Osteocyte (in vitro differentiated cells): ENCODE results near the gene INAVA. TPM values are rescaled to one million over a fixed set of nuclear protein-coding genes. Genes with fewer than 3 reads are reported as not detected.
"Not testable (repeated sequence)": the region's sequence is repeated elsewhere in the genome, so short reads cannot be mapped to it uniquely, and the experiment has no call there.

ENCODE experiments used
- DNase-seq: peaks from one replicate; pipeline ENCODE4 v3.0.0; 2021; ENCODE audit warnings: mixed read lengths; ENCODE audit not compliant: unreplicated experiment; ENCODE audit errors: extremely low spot score
- H3K27ac Mint-ChIP-seq: one replicate; pipeline ENCODE4 v1.8.0; 2021; ENCODE audit warnings: mild to moderate bottlenecking, mixed read lengths; ENCODE audit not compliant: unreplicated experiment
- H3K27me3 Mint-ChIP-seq: one replicate; pipeline ENCODE4 v1.8.0; 2021; ENCODE audit warnings: mixed read lengths; ENCODE audit not compliant: unreplicated experiment
- H3K36me3 Mint-ChIP-seq: one replicate; pipeline ENCODE4 v1.8.0; 2021; ENCODE audit warnings: mixed read lengths; ENCODE audit not compliant: unreplicated experiment
- H3K4me1 Mint-ChIP-seq: one replicate; pipeline ENCODE4 v1.8.0; 2021; ENCODE audit warnings: mixed read lengths; ENCODE audit not compliant: unreplicated experiment
- H3K4me3 Mint-ChIP-seq: one replicate; pipeline ENCODE4 v1.8.0; 2021; ENCODE audit warnings: mild to moderate bottlenecking, moderate library complexity, mixed read lengths; ENCODE audit not compliant: unreplicated experiment
- H3K9me3 Mint-ChIP-seq: one replicate; pipeline ENCODE4 v1.8.0; 2021; ENCODE audit warnings: mixed read lengths; ENCODE audit not compliant: unreplicated experiment
- total RNA-seq: library from RNA; stranded (reverse); gene quantifications from 2 replicates; pipeline ENCODE4 v1.2.1, GENCODE V29; 2021
- TF ChIP-seq, protein P1 (sequence below): fragments of 200-600 bp; sonication (generic); IDR thresholded peaks from 2 replicates; pipeline ENCODE4 v1.5.0; 2021; ENCODE audit warnings: antibody characterized with exemption, mild to moderate bottlenecking, moderate library complexity

Gene INAVA
- total RNA-seq, 1 donor from 2014 or later: 2.0 TPM

DNA sequence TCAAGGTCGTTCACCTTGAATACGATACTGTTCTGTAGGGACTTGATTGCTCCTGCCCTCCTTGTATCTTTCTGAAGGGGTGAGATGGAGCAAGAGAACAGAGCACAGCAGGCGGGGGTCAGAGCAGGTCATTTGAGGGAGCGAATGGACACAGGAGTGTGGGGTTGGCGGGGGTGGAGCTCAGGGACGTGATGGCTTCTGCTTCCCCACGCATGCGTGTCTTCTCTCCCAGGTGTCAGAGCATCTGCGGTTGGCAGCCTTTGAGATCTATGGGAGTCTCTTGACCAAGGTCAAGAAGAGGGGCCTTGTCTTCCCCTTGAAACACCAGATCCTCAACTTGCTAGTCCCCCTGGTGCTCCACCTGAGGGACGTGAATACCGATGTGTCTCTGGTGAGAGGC is 63.9 kb downstream of the INAVA start:
- H3K9me3 Mint-ChIP-seq: no peaks in the 10 kb centered on the region
- H3K27ac Mint-ChIP-seq: no peak overlapping the region
- no peaks in the 10 kb centered on the region for H3K4me1 Mint-ChIP-seq
- H3K4me3 Mint-ChIP-seq: no peak overlapping the region
- peaks cover 18% of the 10 kb centered on the region for H3K27me3 Mint-ChIP-seq
- TF ChIP-seq, protein P1, sequence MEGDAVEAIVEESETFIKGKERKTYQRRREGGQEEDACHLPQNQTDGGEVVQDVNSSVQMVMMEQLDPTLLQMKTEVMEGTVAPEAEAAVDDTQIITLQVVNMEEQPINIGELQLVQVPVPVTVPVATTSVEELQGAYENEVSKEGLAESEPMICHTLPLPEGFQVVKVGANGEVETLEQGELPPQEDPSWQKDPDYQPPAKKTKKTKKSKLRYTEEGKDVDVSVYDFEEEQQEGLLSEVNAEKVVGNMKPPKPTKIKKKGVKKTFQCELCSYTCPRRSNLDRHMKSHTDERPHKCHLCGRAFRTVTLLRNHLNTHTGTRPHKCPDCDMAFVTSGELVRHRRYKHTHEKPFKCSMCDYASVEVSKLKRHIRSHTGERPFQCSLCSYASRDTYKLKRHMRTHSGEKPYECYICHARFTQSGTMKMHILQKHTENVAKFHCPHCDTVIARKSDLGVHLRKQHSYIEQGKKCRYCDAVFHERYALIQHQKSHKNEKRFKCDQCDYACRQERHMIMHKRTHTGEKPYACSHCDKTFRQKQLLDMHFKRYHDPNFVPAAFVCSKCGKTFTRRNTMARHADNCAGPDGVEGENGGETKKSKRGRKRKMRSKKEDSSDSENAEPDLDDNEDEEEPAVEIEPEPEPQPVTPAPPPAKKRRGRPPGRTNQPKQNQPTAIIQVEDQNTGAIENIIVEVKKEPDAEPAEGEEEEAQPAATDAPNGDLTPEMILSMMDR: no peak
- H3K36me3 Mint-ChIP-seq: no peaks in the 10 kb centered on the region
- DNase-seq: no peak

DNA sequence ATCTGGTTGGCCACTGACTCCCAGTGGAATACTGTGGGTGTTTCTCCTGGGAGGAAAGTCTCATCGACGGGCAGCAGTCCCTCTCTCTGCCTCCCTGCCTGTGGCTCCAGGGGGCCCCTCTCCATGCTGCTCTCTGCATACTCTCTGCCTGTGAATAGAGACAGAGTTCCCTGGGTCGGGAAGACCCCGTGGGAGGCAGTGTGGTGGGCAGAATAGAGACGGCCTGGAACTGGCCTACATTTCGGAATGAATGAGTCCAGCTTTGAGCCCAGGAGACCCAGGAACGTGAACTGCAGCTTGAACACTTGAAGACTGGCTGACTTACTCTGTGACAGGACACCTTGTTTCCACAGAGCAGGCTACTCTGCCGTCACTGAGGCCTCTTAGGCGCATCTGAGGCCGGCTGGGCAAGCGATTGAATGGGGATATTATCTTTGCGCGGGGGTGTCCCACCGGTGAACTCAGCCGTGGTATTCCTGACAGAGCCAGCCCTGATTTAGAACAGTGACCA is 64.8 kb downstream of the INAVA start:
- no peaks in the 10 kb centered on the region for H3K4me1 Mint-ChIP-seq
- H3K9me3 Mint-ChIP-seq: no peaks in the 10 kb centered on the region
- H3K4me3 Mint-ChIP-seq: no peak overlapping the region
- H3K27ac Mint-ChIP-seq: no peak overlapping the region
- H3K36me3 Mint-ChIP-seq: no peaks in the 10 kb centered on the region
- peaks cover 13% of the 10 kb centered on the region for H3K27me3 Mint-ChIP-seq
- no peak for DNase-seq
- TF ChIP-seq, protein P1: no peak

DNA sequence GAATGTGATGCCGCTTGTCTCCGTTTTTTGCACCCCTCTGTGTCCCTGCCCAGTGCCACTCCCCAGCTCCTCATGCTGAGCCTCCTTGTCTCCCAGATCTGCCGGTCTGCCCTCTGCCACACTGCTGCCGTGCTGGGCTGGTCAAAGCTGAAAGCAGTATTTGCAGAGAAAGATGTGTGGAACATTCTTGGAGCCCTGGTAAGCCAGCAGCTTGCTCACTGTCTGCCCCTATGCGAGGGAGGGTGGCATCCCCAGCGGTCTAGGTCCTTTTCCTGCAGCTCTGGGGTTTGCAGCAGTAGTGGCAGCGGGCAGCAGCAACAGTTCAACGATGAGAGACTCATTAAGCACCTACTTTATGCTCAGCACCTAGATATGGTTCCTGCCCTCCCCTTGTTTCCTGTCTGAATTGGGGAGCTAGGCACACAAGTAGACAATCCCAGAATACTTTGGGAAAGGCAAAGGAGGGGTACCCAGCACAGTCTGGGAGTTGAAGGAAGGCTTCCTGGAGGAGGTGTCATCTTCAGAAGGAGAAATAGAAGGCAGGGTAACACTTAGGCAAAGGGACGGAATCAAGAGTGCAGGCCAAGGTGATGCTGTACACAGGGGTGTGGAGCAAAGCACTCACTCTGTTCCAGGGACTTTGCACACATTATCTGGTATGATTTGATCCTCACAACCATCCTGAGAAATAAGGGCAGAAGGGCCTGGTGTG is 65.7 kb downstream of the INAVA start:
- no peaks in the 10 kb centered on the region for H3K36me3 Mint-ChIP-seq
- DNase-seq: no peak
- H3K27ac Mint-ChIP-seq: no peak overlapping the region
- peaks cover 8% of the 10 kb centered on the region for H3K27me3 Mint-ChIP-seq
- TF ChIP-seq, protein P1: no peak
- H3K9me3 Mint-ChIP-seq: no peaks in the 10 kb centered on the region
- no peak overlapping the region for H3K4me3 Mint-ChIP-seq
- H3K4me1 Mint-ChIP-seq: no peaks in the 10 kb centered on the region

DNA sequence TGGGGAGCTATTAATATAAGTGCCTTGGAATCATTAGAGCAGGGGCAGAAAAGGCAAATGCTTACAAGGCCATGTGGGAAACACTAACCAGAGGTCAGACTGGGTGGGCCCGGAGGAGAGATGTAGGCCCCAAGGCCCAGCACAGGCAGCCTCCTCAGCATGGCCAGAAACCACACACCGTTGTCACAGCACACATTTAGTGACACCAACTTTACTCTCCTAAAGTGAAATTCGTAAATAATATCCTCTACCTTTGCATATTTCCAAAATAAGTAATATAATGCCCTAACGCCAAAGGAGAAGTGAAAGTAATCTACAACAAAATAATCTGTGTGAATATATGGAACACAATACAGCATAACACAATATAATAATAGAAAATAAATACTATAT is 66.2 kb downstream of the INAVA start:
- Mint-ChIP-seq H3K4me3 (no peak overlapping the region), H3K9me3 (no peaks in the 10 kb centered on the region), H3K27ac (no peak overlapping the region), H3K4me1 (no peaks in the 10 kb centered on the region), H3K36me3 (no peaks in the 10 kb centered on the region), H3K27me3 (peaks cover 4% of the 10 kb centered on the region)
- no peak for DNase-seq
- TF ChIP-seq, protein P1: no peak

DNA sequence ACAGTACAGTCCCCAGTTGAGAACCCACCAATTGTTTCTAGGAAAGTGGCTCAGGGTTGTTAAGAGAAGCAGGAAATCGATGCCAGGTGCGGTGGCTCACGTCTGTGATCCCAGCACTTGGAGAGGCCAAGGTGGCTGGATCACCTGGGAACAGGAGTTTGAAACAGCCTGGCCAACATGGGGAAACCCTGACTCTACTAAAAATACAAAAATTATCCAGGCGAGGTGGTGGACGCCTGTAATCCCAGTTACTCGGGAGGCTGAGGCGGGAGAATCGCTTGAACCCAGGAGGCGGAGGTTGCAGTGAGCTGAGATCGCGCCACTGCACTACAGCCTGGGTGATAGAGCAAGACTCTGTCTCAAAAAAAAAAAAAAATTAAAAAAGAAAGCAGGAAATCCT is 67.5 kb downstream of the INAVA start:
- H3K27me3 Mint-ChIP-seq, H3K9me3 Mint-ChIP-seq, H3K4me3 Mint-ChIP-seq, H3K36me3 Mint-ChIP-seq, H3K4me1 Mint-ChIP-seq, H3K27ac Mint-ChIP-seq, DNase-seq: not testable (repeated sequence)
